HG02943 (cell line): Measurements from ENCODE around the gene KIAA1958.

Experiments used
- ATAC-seq: cut with Tn5 transposase; IDR thresholded peaks from one replicate; pipeline ENCODE4 v1.9.1; 2021; ENCODE audit warnings: mild to moderate bottlenecking, low read depth, moderate library complexity; ENCODE audit not compliant: unreplicated experiment

Gene KIAA1958

DNA sequence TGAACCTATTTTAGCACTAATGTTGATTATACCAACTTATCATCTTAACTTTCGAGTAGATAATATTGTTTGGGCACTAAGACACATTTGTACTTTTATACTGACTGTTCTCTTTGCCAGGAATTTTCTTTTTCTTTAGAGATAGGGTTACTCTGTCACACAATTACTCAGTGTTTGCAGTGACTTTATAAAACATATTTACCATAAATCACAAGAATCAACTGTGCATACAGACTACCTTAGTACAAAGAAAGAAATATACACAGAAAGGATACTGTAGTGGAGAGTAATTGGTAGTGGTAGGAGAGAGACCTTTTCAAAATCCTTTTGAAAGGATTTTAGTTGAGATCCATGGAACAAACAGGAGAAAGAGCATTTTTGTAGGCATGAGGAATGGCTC, 40.3 kb downstream of the KIAA1958 start:
- no peak for ATAC-seq

DNA sequence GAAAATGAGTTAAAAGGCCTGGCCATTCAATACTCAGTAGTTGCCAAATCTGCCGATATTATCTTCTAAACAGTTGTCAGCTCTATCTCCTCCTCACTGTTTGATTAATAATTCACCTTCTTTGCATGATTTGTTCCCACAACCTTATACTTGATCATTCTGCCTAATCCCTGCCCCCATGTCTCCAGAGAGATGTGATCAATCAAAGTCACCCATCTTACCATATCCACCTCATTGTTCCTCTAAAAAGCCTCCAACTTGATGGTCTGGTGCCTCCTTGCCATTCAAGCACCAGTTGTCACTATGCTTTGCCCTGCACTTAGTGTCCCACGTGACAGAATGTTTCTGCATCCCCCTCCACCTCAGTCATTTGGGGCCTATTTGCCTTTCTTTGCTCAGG, 41.3 kb downstream of the KIAA1958 start:
- no peak for ATAC-seq

DNA sequence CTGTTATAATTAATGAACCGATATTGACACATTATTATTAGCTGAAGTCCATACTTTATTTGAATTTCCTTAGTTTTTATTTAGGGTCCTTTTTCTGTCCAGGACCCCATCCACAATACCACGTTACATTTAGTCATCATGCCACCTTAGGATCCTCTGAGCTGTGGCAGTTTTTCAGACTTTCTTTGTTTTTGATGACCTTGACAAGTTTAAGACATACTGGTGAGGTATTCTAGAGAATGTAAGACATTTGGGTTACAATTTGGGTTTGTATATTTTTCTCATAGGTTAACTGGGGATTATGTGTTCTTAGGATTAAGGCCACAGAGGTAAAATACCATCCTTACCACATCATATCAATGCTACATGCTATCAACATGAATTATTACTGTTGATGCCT, 42.7 kb downstream of the KIAA1958 start:
- no peak for ATAC-seq

DNA sequence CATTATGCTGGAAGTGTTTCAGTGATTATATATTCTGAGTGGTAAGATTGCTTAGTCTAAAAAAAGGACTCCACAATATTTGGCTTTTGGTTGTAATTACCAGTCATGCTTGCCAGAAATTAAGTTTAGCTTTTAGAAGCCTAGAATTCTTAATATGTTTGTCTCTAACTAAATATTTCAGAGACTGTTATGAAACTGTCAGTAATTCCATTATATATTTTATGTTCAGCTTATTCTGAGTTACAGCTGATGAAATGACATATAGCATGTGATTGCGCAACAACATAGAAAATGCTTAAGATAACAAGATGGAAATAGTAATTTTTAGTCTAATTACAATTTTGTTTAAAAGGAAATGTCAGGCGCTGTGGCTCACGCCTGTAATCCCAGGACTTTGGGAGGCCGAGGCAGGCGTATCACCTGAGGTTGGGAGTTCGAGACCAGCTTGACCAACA, 44.2 kb downstream of the KIAA1958 start:
- ATAC-seq: no peak

DNA sequence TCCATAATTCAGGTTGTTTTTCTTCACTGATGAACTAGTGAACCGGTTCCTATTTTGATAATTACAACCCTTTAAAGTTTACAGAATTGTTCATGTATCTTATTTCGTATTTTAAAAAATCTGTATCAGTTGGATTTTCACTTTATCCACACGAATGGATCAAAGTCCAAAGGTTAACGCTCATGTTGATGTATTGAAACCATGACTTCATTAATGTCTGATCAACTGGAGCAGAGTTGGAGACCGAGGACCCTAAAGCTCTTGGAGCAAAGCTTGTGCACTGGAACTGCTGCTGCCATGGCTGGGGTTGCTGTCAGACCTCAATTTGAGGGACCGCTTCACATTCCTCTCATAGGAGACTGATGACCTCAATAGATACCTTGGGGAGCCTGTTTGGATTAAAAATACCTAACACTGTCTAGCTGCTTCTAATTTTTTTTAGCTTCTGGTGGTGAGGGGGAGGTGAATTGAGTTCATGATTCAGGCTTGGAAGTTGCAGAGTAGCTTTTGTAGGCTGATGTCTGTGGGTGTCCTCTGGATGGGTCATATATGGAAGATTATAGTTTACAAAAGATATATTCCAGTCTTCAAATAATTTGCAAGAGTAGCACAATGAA, 45.1 kb downstream of the KIAA1958 start:
- no peak for ATAC-seq

DNA sequence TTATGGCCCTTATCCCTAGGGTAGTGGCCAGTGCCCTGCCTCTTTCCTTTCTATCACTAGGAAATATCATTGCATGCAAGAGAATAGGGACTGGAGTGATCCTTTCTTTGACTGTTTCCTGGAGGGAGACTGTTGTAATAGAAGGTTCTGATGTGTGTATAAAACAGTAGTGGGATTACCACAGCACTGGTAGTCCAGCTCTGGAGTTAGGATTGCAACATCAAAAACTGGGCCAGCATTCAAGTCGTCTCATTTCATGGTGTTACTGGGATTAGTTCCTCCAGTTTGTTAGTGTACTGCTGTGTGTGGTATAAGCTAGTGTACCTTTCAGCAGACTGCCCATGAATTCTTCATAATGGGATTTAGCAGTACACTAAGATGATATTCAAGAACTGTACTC, 45.8 kb downstream of the KIAA1958 start:
- no peak for ATAC-seq

DNA sequence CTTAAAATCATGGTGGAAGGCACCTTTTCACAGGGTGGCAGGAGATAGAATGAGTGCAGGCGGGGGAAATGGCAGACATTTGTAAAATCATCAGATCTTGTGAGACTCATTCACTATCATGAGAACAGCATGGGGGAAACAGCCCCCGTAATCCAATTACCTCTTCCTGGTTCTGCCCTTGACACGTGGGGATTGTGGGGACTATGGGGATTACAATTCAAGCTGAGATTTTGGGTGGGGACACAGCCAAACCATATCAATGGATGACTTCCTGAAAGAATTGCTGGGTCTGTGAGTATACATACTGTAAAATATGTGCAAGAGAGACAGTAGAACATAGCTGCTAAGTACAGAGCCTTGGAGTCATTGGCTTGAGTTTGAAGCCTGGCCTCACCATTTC, 47.0 kb downstream of the KIAA1958 start:
- no peak for ATAC-seq

DNA sequence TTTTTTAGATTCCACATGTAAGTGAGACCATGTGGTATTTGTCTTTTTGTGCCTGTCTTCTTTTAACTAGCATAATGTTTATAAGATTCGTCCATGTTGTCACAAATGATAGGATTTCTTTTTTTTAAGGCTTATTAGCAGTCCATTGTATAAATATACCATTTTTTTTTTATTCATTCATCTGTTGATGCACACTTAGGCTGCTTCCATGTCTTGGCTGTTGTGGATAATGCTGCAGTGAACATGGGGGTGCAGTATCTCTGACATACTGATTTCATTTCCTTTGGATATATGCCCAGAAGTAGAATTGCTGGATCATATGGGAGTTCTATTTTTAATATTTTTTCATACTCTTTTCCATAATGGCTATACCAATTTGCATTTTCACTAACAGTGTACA, 48.7 kb downstream of the KIAA1958 start:
- ATAC-seq: no peak

DNA sequence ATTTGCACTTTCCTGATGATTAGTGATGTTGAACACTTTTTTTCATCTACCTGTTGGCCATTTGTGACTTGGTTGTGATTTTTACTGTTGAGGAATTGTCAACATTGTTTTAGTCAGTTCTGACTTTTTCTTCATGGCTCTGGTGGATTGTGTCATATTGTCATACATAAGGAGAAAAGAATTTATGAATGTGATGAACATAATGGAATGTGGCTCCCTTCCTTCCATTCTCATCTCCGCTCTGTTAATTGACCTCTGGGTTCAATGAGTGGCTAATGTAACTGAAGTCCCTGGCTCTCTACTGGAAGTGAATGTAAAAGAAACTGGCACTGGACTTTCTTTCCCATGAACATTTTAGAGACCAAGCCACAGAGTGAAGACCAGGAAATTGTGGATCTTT, 49.2 kb downstream of the KIAA1958 start:
- ATAC-seq: no peak

DNA sequence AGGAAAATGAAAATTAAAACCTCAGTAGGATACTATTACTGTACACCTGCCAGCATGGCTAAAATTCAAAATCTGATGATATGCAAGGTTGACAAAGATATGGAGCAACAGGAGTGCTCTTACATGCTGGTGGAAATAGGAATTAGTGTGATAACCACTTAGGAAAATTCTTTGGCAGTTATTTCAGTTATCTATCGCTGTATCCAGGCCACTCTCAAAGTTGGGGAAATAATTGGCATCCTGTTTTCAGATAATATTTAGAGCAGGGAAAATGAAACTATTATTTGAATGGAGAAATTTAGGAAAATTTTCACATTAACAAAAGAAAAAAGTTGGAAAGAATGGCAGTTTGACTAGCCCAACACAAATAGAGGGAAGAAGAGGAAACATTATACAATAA, 50.9 kb downstream of the KIAA1958 start:
- ATAC-seq: no peak

DNA sequence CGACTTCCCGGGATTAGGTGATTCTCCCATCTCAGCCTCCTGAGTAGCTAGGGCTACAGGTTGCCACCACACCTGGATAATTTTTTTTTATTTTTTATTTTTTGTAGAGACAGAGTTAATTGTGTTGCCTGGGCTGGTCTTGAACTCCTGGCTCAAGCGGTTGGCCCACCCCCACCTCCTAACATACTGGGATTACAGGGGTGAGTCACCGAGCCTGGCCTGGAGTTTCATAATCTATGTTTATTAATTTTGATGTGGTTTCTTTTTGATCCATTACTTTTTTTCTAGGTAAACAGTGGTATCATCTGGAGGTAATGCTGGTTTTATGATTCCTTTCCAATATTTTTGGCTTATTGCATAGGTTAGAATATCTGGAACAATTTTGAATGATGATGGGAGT, 54.2 kb downstream of the KIAA1958 start:
- no peak for ATAC-seq

DNA sequence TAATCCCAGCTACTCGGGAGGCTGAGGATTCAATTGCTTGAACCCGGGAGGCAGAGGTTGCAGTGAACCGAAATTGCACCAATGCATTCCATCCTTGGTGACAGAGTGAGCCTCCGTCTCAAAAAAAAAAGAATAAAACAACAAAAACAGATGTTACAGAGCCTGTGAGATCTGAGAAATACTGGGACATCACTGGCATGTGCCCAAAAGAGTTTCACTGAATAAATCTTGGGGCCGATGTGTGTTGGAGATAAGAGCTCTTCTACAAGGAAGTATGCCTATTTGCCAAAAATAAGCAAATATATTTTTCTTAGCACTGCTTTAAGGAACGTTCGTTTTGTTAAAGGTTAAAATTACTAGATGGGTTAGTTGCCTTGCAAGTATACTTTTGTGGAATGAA, 55.1 kb downstream of the KIAA1958 start:
- no peak for ATAC-seq

DNA sequence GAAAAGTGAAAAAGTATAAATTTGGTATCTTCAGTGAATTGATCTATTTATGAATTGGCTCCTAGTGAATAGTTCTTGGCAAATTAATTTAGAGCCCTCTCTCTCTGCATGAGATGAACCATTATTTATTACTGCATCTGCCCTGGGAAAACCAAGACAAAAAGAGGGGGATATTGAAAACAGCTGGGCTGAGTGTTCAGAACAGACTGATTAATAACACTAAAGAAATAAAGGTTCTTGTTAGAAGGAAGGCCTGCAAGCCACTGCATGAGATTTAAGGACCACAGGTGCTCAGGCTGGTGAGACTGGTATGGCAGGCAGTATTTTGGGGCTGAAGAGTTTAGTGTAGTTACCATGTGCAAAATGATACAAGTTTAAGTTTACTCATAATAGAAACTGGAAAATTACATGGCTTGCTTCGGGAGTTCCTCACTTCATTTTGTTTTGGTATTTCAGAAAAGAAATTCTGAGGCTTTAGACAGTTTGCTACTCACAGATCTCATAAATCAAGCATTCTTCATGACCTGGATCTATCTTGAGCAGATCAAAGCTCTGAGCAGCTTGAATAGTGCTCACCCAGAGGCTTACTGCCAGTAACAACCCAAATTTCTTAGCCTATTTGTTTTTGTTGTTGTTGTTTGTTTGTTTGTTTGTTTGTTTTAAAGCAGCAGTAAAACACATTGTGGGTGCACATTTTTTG, 56.1 kb downstream of the KIAA1958 start:
- no peak for ATAC-seq

DNA sequence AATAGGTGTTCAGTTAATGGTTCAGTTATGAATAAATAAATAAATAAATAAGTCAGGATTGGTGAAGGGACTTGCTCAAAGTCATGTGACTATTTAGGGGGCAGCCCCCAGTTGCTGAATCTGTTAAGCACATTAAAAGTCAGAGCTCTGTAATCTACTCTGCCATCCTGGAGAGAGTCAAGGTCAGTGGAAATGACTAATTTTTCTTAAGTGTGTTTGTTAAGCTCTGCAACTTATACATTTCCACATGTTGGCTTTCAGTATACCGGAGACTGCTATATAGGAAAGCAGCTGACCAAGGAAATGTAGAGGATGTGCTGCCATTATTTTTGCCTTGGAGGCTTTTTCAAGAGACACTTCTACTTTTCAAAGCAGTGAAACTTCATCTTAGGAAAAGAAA, 57.9 kb downstream of the KIAA1958 start:
- ATAC-seq: no peak

DNA sequence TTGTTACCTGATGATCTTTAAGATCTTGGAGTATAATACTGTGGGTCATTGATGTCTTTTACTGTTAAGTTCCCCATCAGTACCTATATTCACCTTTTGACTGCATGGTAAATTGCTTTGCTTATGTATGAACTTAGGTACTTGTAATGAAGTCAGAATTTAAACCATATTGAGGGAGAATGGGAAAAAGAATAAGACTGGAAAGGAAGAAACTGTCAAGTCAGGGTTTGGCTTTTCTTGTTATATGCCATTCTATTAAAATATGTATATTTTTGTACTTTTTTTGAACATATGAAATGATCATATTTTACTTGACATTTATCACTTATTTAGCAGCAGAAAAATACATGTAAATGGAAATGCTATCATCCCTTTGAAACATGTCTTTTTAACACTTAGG, 58.6 kb downstream of the KIAA1958 start:
- ATAC-seq: no peak

DNA sequence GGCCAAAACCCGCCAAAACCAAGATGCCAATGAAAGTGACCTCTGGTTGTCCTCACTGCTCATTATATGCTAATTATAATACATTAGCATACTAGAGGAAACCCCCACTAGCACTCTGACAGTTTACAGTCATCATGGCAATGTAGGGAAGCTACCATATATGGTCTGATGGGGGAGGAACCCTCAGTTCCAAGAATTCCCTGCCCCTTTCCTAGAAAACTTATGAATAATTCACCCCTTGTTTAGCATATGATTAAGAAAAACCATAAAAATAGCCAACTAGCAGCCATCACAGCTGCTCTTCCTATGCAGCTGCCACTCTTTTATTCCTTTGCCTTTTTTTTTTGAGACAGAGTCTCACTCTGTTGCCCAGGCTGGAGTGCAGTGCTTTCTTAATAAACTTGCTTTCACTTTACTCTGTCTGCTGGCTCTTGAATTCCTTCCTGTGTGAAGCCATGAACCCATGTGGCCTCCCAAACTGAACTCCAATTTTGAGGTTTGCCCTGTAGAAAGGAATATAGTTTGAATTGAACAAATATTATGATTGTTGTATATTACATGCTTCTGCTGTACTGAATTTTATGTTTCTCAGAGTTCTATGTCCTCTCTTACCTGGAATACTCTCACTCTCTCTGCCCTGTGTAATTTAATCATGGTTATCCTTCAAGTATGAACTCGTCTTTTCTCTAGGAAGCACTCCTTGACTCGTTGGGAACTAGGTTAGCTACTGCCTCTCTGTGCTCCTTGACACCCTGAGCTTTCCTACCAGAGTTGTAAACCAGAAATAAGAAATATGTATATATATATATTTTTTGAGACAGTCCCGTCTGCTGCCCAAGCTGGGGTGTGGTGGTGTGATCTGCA, 59.8 kb downstream of the KIAA1958 start:
- no peak for ATAC-seq

DNA sequence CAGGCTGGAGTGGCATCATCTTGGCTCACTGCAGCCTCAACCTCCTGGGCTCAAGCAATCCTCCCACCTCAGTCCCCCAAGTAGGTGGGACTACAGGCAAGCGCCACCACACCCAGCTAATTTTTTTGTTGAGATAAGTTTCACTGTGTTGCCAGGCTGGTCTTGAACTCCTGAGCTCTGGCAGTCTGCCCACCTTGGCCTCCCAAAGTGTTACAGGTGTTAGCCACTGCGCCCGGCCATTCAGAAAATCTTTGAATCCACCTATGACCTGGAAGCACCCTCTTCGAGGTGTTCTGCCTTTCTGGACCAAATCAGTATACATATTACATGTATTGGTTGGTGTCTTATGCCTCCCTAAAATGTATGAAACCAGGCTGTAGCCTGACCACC, 61.4 kb downstream of the KIAA1958 start:
- no peak for ATAC-seq

DNA sequence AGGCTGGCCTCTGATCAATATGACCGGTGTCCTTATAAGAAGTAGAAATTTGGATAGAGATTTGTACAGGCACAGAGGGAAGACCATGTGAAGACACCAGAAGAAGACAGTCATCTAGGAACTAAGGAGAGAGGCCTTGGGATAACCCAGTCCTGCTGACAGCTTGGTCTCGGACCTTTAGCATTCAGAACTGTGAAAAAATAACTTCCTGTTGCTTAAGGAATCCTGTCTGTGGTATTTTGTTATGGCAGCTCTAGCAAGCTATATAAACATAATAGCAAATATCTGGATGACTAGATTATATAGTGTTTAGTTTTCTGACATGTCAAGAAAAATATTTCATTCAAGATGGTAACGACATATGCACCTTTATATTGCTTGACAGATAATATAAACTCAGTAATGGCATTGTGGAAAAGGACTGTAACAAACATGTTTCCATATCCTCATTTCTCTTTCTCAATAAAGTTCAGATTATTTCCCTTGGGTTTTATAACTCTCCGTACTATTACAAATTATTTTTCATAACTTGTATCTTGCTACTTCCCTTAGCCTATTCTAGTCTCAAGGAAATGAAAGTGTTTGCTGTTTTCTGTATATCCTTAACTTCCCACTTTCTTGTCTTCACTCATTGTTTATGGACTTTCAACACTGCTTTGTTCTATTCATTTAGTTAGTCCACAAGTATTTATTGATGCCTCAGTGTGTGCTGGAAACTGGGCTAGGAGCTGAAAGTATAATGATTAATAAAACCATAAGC, 62.4 kb downstream of the KIAA1958 start:
- no peak for ATAC-seq

DNA sequence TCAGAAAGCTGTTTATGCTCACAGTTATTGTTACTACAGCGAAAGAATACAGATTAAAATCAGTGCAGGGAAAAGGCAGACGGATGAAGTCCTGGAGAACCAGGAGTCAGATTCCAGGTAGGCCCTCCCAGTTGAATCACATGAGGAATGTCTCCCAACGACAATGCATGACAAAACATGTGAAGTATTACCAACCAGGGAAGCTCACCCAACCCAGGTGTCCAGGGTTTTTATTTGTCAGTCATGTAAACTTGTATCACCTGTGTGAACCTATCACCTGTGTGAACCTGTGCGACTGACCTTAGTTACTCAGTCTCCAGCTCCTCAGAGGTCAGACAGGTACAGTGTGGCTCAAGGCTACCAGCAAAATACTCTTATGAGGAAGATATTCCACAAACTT, 63.9 kb downstream of the KIAA1958 start:
- no peak for ATAC-seq

DNA sequence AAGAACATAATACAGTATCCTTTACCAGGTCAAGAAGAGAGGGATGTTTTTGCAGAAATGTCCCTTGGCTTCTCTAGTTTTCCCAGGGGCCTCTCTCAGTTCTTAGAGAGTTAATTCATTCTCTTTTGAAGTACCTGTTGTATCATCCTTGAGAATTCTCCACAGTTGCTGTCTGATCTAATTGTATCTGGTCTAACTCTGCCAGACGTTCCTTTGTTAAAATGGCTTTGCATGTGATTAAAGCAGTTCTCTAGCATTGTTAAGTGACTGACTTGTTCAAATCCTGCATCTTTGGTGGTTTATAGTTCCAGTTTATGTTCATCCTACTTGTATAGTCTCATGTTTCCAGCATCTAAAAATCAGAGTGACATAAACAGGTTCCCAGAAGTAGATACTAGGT, 65.0 kb downstream of the KIAA1958 start:
- no peak for ATAC-seq
